A673 (cell line): ENCODE results near the gene MBL2. TPM values are rescaled to one million over a fixed set of nuclear protein-coding genes. Genes with fewer than 3 reads are reported as not detected.

ENCODE experiments used
- BruUV-seq: library from RNA; stranded (reverse); fragments of 400-500 nt; replicated peaks from 2 replicates; lab custom pipeline; 2021; lab: Mats Ljungman, UMichigan
- CTCF ChIA-PET: fragments of 300-600 bp; sonication (Branson Sonifier 250); formaldehyde crosslinking; loops from one replicate; lab custom pipeline; 2022; ENCODE audit warnings: antibody characterized with exemption; lab: Charles Lee
- POLR2A ChIA-PET: fragments of 300-600 bp; sonication (Branson Sonifier 250); formaldehyde crosslinking; loops from one replicate; lab custom pipeline; 2022; ENCODE audit warnings: antibody characterized with exemption; ENCODE audit not compliant: low non-redundant PET; lab: Charles Lee
- DNase-seq: peaks from one replicate; pipeline ENCODE4 v3.0.0-alpha.2; 2015; ENCODE audit warnings: low spot score
- H3K27ac ChIP-seq: fragments of 200-600 bp; sonication (generic); 2 replicates; pipeline ENCODE4 v1.5.1; 2016; ENCODE audit warnings: mixed run types, low read depth, mild to moderate bottlenecking, mixed read lengths, antibody characterized with exemption, low read length; ENCODE audit not compliant: poor library complexity, severe bottlenecking
- H3K27me3 ChIP-seq: fragments of 200-600 bp; sonication (generic); replicated peaks from 2 replicates; pipeline ENCODE4 v1.6.1; 2017; ENCODE audit warnings: mixed run types, low read depth, mild to moderate bottlenecking, mixed read lengths, antibody characterized with exemption, low read length; ENCODE audit not compliant: insufficient read depth, poor library complexity
- H3K36me3 ChIP-seq: fragments of 200-600 bp; sonication (generic); 2 replicates; pipeline ENCODE4 v1.6.1; 2016; ENCODE audit warnings: mixed run types, mild to moderate bottlenecking, mixed read lengths, antibody characterized with exemption, low read length; ENCODE audit not compliant: insufficient read depth, poor library complexity, severe bottlenecking
- H3K4me1 ChIP-seq: fragments of 200-600 bp; sonication (generic); 2 replicates; pipeline ENCODE4 v1.6.1; 2017; ENCODE audit warnings: mixed run types, mild to moderate bottlenecking, mixed read lengths, antibody characterized with exemption, low read length; ENCODE audit not compliant: insufficient read depth, poor library complexity, severe bottlenecking
- H3K4me3 ChIP-seq: fragments of 200-600 bp; sonication (generic); 2 replicates; pipeline ENCODE4 v1.5.1; 2016; ENCODE audit warnings: low read depth, mixed run types, mild to moderate bottlenecking, mixed read lengths, low read length; ENCODE audit not compliant: poor library complexity, severe bottlenecking
- H3K9me3 ChIP-seq: fragments of 200-600 bp; sonication (generic); 2 replicates; pipeline ENCODE4 v1.6.1; 2016; ENCODE audit warnings: mixed run types, low read depth, mild to moderate bottlenecking, mixed read lengths, antibody characterized with exemption, low read length; ENCODE audit not compliant: poor library complexity, severe bottlenecking
- EZH2 ChIP-seq: fragments of 200-600 bp; sonication (generic); IDR thresholded peaks from 2 replicates; pipeline ENCODE4 v1.6.1; 2017; ENCODE audit warnings: borderline replicate concordance, low read depth, mild to moderate bottlenecking, mixed read lengths, antibody characterized with exemption, low read length; ENCODE audit not compliant: poor library complexity, severe bottlenecking
- intact Hi-C: fragments of 100-400 bp; cut with micrococcal nuclease; formaldehyde crosslinking; loops from one replicate; pipeline ENCODE4 v1.10.0; 2022; ENCODE audit not compliant: unreplicated experiment
- total RNA-seq: library from RNA; stranded (reverse); gene quantifications from 2 replicates; pipeline ENCODE4 v1.2.3, GENCODE V29; 2021
- TF ChIP-seq, protein P1 (sequence below): fragments of 300-800, 200-600 bp; sonication (generic); conservative IDR thresholded peaks from 2 replicates; pipeline ENCODE4 v1.5.1; 2017; ENCODE audit warnings: low read depth, mild to moderate bottlenecking, antibody characterized with exemption, low read length, moderate library complexity, mixed read lengths

Gene MBL2
- total RNA-seq, 1 experiment from 2014 or later, result not detected

DNA sequence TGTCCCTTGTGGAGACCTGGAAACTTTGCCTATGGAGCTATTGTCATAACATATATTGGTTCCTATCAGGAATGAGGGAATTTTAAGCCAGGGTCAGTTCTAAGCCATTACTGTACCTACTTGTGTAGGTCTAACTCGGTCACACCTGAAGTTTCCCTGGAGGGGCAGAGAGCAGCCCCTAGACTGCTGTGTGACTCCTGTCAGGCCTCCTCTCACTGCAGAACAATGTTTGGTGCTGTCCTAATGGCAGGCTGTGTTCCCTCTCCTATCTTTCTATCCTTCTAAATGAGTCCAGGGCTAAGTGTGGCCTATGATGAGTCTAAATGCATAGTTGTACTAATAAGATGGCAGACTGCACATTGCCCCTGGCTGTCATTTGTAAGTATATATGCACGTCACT, 14.2 kb downstream of the MBL2 start:
- no peak for DNase-seq
- Histone ChIP-seq H3K27me3 (no peaks in the 10 kb centered on the region), H3K9me3 (no peaks in the 10 kb centered on the region), H3K27ac (no peak overlapping the region), H3K4me3 (no peak overlapping the region), H3K36me3 (no peaks in the 10 kb centered on the region), H3K4me1 (no peaks in the 10 kb centered on the region)
- TF ChIP-seq, protein P1, sequence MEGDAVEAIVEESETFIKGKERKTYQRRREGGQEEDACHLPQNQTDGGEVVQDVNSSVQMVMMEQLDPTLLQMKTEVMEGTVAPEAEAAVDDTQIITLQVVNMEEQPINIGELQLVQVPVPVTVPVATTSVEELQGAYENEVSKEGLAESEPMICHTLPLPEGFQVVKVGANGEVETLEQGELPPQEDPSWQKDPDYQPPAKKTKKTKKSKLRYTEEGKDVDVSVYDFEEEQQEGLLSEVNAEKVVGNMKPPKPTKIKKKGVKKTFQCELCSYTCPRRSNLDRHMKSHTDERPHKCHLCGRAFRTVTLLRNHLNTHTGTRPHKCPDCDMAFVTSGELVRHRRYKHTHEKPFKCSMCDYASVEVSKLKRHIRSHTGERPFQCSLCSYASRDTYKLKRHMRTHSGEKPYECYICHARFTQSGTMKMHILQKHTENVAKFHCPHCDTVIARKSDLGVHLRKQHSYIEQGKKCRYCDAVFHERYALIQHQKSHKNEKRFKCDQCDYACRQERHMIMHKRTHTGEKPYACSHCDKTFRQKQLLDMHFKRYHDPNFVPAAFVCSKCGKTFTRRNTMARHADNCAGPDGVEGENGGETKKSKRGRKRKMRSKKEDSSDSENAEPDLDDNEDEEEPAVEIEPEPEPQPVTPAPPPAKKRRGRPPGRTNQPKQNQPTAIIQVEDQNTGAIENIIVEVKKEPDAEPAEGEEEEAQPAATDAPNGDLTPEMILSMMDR, result no peak
- no peak for TF ChIP-seq EZH2
- CTCF ChIA-PET, result no interaction called here
- BruUV-seq, result no TSS peak
- POLR2A ChIA-PET, result no interaction called here
- intact Hi-C loops, result no loop called here

DNA sequence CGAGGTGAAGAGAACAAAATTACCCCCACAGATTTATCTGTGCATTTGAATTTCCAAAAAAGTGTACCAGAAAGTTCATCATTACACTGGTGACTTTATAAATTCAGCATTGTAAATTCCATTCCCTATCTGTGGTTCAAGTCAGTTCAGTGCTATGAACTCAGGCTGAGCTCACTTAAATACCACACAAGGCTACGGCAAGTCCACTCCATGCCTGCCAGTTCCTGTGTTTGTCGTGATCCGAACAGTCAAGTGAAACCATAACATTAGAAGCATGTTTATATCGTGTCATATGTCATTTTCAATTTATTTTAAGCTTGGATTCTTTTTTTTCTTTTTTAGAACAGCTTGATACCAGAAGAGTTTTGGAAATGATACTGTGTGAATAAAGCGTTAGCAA, 14.8 kb downstream of the MBL2 start:
- TF ChIP-seq, protein P1, result no peak
- no peaks in the 10 kb centered on the region for H3K9me3 ChIP-seq
- H3K27me3 ChIP-seq, result no peaks in the 10 kb centered on the region
- intact Hi-C loops, result no loop called here
- no peaks in the 10 kb centered on the region for H3K4me1 ChIP-seq
- CTCF ChIA-PET, result no interaction called here
- no peaks in the 10 kb centered on the region for H3K36me3 ChIP-seq
- no peak overlapping the region for H3K4me3 ChIP-seq
- POLR2A ChIA-PET, result no interaction called here
- no peak for DNase-seq
- no TSS peak for BruUV-seq
- no peak overlapping the region for H3K27ac ChIP-seq

DNA sequence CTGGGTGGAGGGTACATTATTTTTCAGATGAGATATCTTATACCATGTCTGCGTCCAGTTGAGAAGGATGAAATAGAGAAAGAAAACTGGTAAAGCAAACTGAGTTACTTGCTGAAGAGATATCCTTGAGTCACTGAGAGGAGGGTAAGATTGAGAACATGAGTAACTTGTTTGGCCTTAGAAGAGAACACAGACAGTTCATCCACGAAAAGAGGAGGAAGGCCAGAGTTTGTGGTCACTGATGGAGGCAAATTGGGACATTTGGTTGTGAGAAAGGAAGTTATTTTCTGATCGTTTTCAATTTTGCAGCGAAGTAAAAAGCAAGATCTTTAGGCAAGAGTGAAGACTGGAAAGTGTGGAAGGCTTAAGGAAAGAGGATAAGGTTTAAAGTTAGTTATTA, 15.6 kb downstream of the MBL2 start:
- POLR2A ChIA-PET, result no interaction called here
- Histone ChIP-seq H3K36me3 (no peaks in the 10 kb centered on the region), H3K4me3 (no peak overlapping the region), H3K27ac (no peak overlapping the region), H3K4me1 (no peaks in the 10 kb centered on the region), H3K27me3 (no peaks in the 10 kb centered on the region), H3K9me3 (no peaks in the 10 kb centered on the region)
- no TSS peak for BruUV-seq
- CTCF ChIA-PET, result no interaction called here
- intact Hi-C loops, result no loop called here
- TF ChIP-seq, protein P1, result no peak
- no peak for TF ChIP-seq EZH2
- DNase-seq, result no peak
